ENCODE measurements around the gene TCF12. TPM values are rescaled to one million over a fixed set of nuclear protein-coding genes. Genes with fewer than 3 reads are reported as not detected.

Gene TCF12
- total and polyA plus RNA-seq, 2 donors (not counting 3 experiments of a cell fraction or from before 2014, with no cell fraction given), result 72.1 to 133 TPM

- ChIA-PET POLR2A (no interaction called here), CTCF (no interaction called here)
- Histone ChIP-seq H3K4me2 (ENCODE audit: insufficient read depth, low read length) (no peak overlapping the region), H2AFZ (ENCODE audit: low read depth, low read length) (no peak overlapping the region), H4K20me1 (replicated peaks; ENCODE audit: control insufficient read depth, extremely low read depth, insufficient read depth, low read length) (peaks cover 5% of the 10 kb centered on the region), H3K9ac (replicated peaks; ENCODE audit: extremely low read depth, insufficient read depth, low read length) (no peak overlapping the region), H3K9me1 (replicated peaks; ENCODE audit: control insufficient read depth, extremely low read depth, insufficient read depth, low read length) (no peaks in the 10 kb centered on the region), H3K36me3 (ENCODE audit: control insufficient read depth in 2 of 2, extremely low read depth in 1 of 2, insufficient read depth in 2 of 2, low read length in 2 of 2) (no peaks in the 10 kb centered on the region), H3K4me1 (ENCODE audit: control insufficient read depth, extremely low read depth, insufficient read depth, low read length) (peaks cover 49% of the 10 kb centered on the region), H3K27ac (ENCODE audit: insufficient read depth, low read depth, low read length) (no peak overlapping the region), H3K9me3 (replicated peaks; ENCODE audit: control insufficient read depth, insufficient read depth, low read length) (no peaks in the 10 kb centered on the region), H3K79me2 (ENCODE audit: control insufficient read depth, insufficient read depth, low read length) (peaks cover 79% of the 10 kb centered on the region), H3K27me3 (ENCODE audit: control insufficient read depth in 2 of 2, insufficient read depth in 2 of 2, low read length in 2 of 2) (no peaks in the 10 kb centered on the region), H3K4me3 (replicated peaks in 1 of 3; ENCODE audit: insufficient read depth in 1 of 3, low read depth in 1 of 3, low read length in 3 of 3) (no peak overlapping the region)
- intact Hi-C loops (cut with micrococcal nuclease), result no loop called here
- dilution Hi-C loops (cut with MboI; ENCODE audit: extremely low pct_ligation_motif_present, low sequenced_read_pairs), result no loop called here
- no peak for FAIRE-seq
- BruUV-seq (replicated peaks), result no TSS peak
- TF ChIP-seq EZH2 (IDR thresholded peaks at IDR 0.05; ENCODE audit: borderline replicate concordance, low read depth, low read length, severe bottlenecking) (no peak), POLR2A (IDR thresholded peaks at IDR 0.05; ENCODE audit: low read depth, low read length) (no peak), MYC (IDR thresholded peaks at IDR 0.05; ENCODE audit: low read depth, low read length) (no peak), POLR2AphosphoS5 (IDR thresholded peaks at IDR 0.05; ENCODE audit: insufficient read depth, low read depth, low read length) (no peak)
- DNase-seq (ENCODE audit: low read depth, low spot score), result no peak
Measured at GRCh38 chr15:56980473-56980872, 62.0 kb downstream of the TCF12 start.

GRCh38 chr15:56981160-56981559, 62.7 kb downstream of the TCF12 start:
- Histone ChIP-seq H3K27me3 (ENCODE audit: control insufficient read depth in 2 of 2, insufficient read depth in 2 of 2, low read length in 2 of 2) (no peaks in the 10 kb centered on the region), H3K9ac (replicated peaks; ENCODE audit: extremely low read depth, insufficient read depth, low read length) (no peak overlapping the region), H3K4me2 (ENCODE audit: insufficient read depth, low read length) (no peak overlapping the region), H2AFZ (ENCODE audit: low read depth, low read length) (no peak overlapping the region), H3K4me3 (replicated peaks in 1 of 3; ENCODE audit: insufficient read depth in 1 of 3, low read depth in 1 of 3, low read length in 3 of 3) (no peak overlapping the region), H3K36me3 (ENCODE audit: control insufficient read depth in 2 of 2, extremely low read depth in 1 of 2, insufficient read depth in 2 of 2, low read length in 2 of 2) (no peaks in the 10 kb centered on the region), H3K9me1 (replicated peaks; ENCODE audit: control insufficient read depth, extremely low read depth, insufficient read depth, low read length) (no peaks in the 10 kb centered on the region), H3K79me2 (ENCODE audit: control insufficient read depth, insufficient read depth, low read length) (peaks cover 81% of the 10 kb centered on the region), H4K20me1 (replicated peaks; ENCODE audit: control insufficient read depth, extremely low read depth, insufficient read depth, low read length) (peaks cover 2% of the 10 kb centered on the region), H3K9me3 (replicated peaks; ENCODE audit: control insufficient read depth, insufficient read depth, low read length) (no peaks in the 10 kb centered on the region), H3K4me1 (ENCODE audit: control insufficient read depth, extremely low read depth, insufficient read depth, low read length) (peaks cover 55% of the 10 kb centered on the region), H3K27ac (ENCODE audit: insufficient read depth, low read depth, low read length) (no peak overlapping the region)
- no TSS peak for BruUV-seq (replicated peaks)
- TF ChIP-seq MYC (IDR thresholded peaks at IDR 0.05; ENCODE audit: low read depth, low read length) (no peak), POLR2AphosphoS5 (IDR thresholded peaks at IDR 0.05; ENCODE audit: insufficient read depth, low read depth, low read length) (no peak), JUN (IDR thresholded peaks at IDR 0.05; ENCODE audit: borderline replicate concordance, insufficient read depth, insufficient read length, low read depth) (no peak), EZH2 (IDR thresholded peaks at IDR 0.05; ENCODE audit: borderline replicate concordance, low read depth, low read length, severe bottlenecking) (no peak), POLR2A (IDR thresholded peaks at IDR 0.05; ENCODE audit: low read depth, low read length) (no peak), FOS (IDR thresholded peaks at IDR 0.05; ENCODE audit: borderline replicate concordance, insufficient read depth, low read length) (no peak), CTCF (IDR thresholded peaks at IDR 0.05; ENCODE audit: extremely low read depth in 1 of 2, insufficient read depth in 1 of 2, low read depth in 1 of 2, low read length in 2 of 2) (no peak), GATA2 (IDR thresholded peaks at IDR 0.05; ENCODE audit: insufficient read depth, insufficient read length, low read depth, low read length) (no peak)
- TF ChIP-seq, protein P1, sequence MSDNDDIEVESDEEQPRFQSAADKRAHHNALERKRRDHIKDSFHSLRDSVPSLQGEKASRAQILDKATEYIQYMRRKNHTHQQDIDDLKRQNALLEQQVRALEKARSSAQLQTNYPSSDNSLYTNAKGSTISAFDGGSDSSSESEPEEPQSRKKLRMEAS (IDR thresholded peaks at IDR 0.05; ENCODE audit: insufficient read depth, insufficient read length), result no peak
- POLR2A ChIA-PET, result no interaction called here
- dilution Hi-C loops (cut with MboI; ENCODE audit: extremely low pct_ligation_motif_present, low sequenced_read_pairs) (no loop called here), intact Hi-C loops (cut with micrococcal nuclease) (no loop called here)
- CTCF ChIA-PET, result no interaction called here
- FAIRE-seq (no peak), DNase-seq (ENCODE audit: low read depth, low spot score) (no peak)
